Prostate gland (tissue), 2 donors: Measurements from ENCODE around the gene PFDN5.

Experiments used
- POLR2A ChIP-seq: fragments of 450-650 bp; IDR thresholded peaks from one replicate; pipeline ENCODE4 v1.6.1; 2016; ENCODE audit warnings: antibody characterized with exemption, mild to moderate bottlenecking
- POLR2AphosphoS5 ChIP-seq: sonication (generic); formaldehyde crosslinking; IDR thresholded peaks from one replicate; pipeline ENCODE4 v1.6.1; 2017; ENCODE audit warnings: antibody characterized with exemption
- TF ChIP-seq, protein P1 (sequence below), 4 experiments: fragments of 200-600 bp in 2 of 4; fragments of 450-650 bp in 2 of 4; sonication (generic) in 2 of 4; IDR thresholded peaks; 1 replicate in 3 of 4; 2 replicates in 1 of 4; pipeline ENCODE4 v1.5.1; 2016 to 2019; ENCODE audit warnings: antibody characterized with exemption in 4 of 4, mild to moderate bottlenecking in 2 of 4, moderate library complexity in 2 of 4

DNA sequence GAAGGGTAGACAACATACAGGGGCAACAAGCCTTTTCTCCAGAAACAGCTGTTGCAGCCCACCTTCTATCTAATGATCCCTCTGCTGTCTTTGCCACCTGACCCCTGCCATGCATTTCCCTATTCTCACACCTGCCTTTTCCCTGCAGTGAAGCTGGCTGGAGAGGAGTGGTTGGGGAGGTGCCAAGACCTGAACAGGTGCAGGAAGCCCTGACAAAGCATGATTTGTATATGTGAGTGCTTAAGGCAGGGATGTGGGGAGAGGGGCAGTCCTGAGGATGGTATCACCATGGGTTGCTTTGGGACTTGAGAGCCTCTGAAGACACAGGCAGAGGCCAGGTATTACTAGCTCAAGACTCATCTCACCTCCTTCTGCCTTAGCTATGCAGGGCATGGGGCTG, 2.9 kb upstream of the PFDN5 start:
- TF ChIP-seq, protein P1, sequence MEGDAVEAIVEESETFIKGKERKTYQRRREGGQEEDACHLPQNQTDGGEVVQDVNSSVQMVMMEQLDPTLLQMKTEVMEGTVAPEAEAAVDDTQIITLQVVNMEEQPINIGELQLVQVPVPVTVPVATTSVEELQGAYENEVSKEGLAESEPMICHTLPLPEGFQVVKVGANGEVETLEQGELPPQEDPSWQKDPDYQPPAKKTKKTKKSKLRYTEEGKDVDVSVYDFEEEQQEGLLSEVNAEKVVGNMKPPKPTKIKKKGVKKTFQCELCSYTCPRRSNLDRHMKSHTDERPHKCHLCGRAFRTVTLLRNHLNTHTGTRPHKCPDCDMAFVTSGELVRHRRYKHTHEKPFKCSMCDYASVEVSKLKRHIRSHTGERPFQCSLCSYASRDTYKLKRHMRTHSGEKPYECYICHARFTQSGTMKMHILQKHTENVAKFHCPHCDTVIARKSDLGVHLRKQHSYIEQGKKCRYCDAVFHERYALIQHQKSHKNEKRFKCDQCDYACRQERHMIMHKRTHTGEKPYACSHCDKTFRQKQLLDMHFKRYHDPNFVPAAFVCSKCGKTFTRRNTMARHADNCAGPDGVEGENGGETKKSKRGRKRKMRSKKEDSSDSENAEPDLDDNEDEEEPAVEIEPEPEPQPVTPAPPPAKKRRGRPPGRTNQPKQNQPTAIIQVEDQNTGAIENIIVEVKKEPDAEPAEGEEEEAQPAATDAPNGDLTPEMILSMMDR (IDR thresholded peaks at IDR 0.05) = no peak
- TF ChIP-seq POLR2AphosphoS5 (no peak), POLR2A (no peak)
